GM23248 (cell line): Measurements from ENCODE around the gene TBC1D1.

Experiments used
- EZH2 ChIP-seq: fragments of 200-600 bp; sonication (generic); IDR thresholded peaks from 2 replicates; pipeline ENCODE4 v1.6.1; 2018; ENCODE audit warnings: antibody characterized with exemption, mild to moderate bottlenecking; ENCODE audit not compliant: insufficient read depth, poor library complexity, severe bottlenecking
- EZH2phosphoT487 ChIP-seq: fragments of 200-600 bp; sonication (generic); IDR thresholded peaks from 2 replicates; pipeline ENCODE4 v1.6.1; 2018; ENCODE audit warnings: antibody characterized with exemption, moderate library complexity, mild to moderate bottlenecking, low read depth; ENCODE audit not compliant: insufficient read depth

DNA sequence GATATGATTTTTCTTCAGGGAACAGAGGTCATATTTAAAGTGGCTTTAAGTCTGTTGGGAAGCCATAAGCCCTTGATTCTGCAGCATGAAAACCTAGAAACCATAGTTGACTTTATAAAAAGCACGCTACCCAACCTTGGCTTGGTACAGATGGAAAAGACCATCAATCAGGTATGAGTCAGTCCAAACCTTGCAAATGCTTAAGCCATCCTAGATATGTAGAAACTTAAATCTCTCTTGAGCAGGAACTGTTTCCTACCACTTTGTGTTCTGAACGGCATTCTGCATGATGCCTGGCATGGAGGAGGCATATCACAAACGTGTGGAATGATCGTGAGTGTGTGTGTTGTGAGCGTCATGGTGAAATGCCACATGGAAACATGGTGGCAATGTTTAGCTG is 234.1 kb downstream of the TBC1D1 start:
- TF ChIP-seq EZH2 (no peak), EZH2phosphoT487 (no peak)
